Activated T-helper 1 cell treated with anti-CD3 and anti-CD28 coated beads, Interleukin-2, amount 50 U/mL, for 16 hours (primary cell): Measurements from ENCODE around the gene FAM83B.
"Not testable (repeated sequence)": the region's sequence is repeated elsewhere in the genome, so short reads cannot be mapped to it uniquely, and the experiment has no call there.

ENCODE experiments used
- DNase-seq, 2 donors: peaks; one replicate each; pipeline ENCODE4 v3.0.0-alpha.2; 2020; ENCODE audit warnings: low read depth in 1 of 2, low spot score in 1 of 2

FAM83B gene

GRCh38 chr6:54846243-54846856 lies at the start of gene FAM83B:
Gene FAM83B, plus strand, starts transcription at chr6:54846771. Its CDS starts 23,476 bp downstream, at chr6:54870247.
- no peak for DNase-seq

DNA sequence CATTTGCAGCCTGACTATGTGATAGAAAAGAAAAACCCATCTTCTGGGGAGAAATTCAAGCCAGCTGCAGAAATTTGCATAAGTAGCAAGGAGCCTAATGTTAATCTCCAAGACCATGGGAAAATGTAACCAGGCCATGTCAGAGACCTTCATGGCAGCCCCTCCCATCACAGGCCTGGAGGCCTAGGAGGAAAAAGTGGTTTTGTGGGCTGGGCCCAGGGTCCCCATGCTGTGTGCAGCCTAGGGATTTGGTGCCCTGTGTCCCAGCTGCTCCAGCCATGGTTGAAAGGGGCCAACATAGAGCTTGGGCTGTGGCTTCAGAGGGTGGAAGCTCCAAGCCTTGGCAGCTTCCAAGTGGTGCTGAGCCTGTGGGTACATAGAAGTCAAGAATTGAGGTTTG lies 49.7 kb upstream of the FAM83B start:
- DNase-seq, result not testable (repeated sequence)

DNA sequence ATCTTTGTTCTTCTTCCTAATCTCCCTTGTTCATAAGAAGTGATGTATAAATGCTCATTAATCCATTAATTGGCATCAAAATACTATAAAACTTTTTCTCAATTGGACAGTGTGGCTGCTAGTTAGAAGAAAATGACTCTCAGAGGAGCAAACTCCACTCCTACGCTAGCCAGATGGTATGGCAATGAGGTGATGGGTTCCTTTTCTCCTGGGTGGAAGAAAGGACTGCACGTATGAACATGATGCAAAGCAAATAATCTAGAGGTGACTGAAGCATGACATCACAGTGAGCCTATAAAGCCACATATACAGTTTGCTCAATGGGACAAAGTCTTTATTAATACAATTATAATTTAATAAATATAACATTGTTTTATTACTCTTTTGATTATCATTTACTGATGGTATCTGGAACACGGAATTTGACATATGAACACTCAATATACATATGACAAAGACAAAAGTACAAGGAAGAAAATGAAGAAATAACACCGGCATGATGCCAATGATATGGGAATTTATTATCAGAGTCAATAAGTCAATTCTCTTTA lies 46.4 kb upstream of the FAM83B start:
- no peak for DNase-seq

DNA sequence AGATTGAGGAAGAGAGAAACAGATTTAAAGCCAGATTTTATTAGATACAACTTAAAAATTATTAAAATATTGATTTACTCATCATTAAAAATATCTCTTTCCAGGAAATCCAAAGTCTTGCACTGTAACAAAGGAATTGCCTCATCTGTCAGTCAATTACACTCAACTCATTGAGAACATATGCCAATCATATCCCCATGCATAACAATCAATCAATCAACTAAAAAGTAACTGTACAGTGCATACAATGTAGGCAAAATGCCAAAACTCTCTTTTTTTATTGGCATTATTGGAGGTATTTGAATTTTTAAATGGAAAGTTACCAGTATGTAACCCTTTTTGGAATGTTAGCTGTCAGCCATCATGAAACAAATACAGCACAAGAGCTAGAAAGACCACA lies 45.3 kb upstream of the FAM83B start:
- no peak for DNase-seq

DNA sequence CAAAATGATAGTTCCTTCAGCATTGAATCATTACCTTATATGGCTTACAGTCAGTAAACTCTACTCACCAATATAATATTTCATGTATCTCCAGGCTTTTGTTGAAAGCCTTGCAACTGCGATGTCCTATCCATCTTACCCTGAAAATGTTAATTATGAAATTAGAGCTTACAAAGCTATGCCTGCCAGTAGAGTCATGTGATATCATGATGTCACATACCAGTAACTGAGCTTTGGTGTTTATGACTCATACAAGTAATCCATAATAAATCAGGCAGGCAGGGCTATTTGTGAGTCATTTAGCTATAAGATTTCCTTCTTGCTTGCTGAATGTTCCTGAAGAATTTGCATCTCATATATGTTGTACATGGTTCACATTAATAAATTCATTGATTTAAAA lies 44.9 kb upstream of the FAM83B start:
- no peak for DNase-seq

DNA sequence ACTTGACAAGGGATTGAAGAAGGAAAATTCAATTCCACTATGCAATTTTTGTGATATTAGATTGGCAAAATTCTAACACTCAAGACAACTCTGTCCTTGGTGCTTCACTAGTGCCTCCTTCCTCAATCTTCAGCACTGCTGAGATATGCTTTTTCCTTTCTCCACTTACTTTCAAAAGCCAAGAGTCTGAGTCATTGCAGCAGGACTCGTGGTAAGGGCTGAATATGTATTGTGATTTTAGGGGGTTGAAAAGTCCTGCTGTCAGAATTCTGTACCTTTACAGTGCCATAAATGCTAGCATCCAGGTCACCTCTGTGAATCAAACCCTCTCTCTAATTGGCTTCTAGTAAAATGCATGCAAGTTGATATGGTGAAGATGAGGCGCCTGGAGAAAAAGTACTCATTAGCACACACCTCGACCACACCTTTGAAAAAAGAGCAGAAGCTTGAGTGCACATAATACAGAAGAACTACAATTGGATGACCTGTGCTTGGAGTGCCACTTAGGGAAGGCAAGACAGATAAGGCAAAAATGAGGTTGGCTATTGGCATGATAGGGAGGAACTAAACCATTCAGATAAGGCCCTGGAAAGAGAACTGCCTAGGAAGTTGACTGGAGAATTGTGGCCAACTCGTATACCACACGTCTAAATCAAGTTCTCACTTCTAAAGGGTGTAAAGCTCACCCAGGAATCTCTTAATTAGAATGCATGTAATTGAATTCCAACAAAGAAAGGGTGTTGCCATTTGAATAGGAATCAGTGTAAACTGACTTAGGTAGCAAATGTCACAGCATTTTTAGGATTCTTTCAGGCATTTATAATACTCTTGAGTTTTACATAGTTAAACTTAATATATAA lies 43.6 kb upstream of the FAM83B start:
- DNase-seq, result no peak

GRCh38 chr6:54805077-54805476 lies 41.5 kb upstream of the FAM83B start:
- DNase-seq, result no peak

DNA sequence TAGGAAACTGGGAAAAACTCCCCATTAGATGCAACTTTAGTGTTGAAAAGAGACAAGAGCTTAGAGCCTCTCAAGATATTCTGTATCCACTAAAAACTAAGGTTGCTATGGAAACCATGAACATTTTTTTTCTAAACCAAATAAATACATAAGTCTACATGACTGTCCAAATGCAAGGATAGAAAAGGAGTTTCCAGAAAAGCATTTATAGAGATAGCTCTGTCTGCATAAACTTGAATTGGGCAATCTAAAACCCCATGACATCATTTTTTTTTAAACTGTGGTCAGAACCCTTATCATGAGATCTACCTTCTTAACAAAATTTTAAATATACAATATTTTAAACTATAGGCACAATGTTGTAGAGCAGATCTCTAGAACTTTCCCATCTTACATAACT lies 36.4 kb upstream of the FAM83B start:
- no peak for DNase-seq

GRCh38 chr6:54813892-54814291 lies 32.7 kb upstream of the FAM83B start:
- no peak for DNase-seq

DNA sequence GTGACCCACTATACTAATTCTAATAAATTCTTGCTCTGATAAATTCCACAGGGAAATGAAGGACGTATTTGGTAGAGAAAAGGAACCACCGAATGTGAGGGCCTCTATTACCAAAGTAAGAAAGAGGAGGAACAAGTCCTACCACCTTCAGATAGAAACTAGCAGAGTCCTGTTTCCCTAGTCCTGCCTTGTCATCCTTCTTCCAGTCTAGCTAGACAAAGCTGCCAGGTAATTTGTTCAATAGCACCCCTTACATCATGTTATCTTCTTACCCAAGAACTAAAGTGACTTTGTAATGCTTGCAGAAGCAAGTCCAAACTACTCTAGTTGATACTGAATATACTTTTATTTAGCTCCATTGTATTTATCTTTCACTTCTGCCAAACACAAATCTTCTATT lies 29.3 kb upstream of the FAM83B start:
- DNase-seq, result no peak

DNA sequence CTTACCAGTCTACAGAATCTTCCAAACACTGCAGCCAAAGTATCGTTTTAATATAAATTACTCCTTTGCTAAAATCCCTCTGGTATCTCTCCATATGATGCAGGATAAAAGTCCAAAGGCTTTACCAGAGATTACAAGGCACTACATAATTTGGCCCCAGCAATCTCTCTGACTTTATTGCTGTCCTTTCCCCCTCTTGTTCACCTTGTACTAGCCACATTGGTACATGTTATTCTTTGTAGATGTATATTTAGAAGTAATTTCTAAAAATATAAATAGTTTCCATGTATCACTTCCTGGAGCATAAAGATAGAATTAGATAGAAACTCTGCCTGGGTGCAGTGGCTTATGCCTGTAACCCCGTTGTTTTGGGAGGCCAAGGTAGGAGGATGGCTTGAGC lies 28.7 kb upstream of the FAM83B start:
- no peak for DNase-seq

DNA sequence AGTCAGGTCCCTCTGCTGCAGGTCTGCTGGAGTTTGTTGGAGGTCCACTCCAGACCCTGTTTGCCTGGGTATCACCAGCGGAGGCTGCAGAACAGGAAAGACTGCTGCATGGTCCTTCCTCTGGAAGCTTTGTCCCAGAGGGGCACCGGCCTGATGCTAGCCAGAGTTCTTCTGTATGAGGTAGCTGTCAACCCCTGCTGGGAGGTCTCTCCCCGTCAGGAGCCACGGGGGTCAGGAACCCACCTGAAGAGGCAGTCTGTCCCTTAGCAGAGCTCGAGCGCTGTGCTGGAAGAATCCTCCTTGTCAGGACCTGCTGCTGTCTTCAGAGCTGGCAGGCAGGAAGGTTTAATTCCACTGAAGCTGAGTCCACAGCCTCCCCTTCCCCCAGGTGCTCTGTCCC lies 22.3 kb upstream of the FAM83B start:
- not testable (repeated sequence) for DNase-seq

- DNase-seq, result no peak
Observed at GRCh38 chr6:54827010-54827409, 19.6 kb upstream of the FAM83B start.

DNA sequence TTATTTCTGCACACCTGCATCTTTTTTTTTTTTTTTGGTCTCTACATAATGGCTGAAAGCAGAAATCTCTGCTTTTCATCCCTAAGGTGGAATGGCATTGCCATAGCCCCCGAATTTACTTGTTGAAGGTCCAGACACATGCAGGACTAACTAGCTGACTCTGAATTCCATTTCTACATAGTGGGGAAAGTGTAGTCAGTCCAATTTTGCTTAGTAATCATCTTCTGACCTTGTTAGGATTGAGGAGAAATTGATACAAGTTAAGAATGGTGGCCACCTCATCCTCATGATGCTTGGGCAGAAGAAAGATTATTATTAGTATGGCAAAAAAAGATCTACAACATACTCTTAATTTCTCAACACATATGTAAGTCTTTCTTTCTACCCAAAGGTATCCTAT lies 16.4 kb upstream of the FAM83B start:
- DNase-seq, result no peak

DNA sequence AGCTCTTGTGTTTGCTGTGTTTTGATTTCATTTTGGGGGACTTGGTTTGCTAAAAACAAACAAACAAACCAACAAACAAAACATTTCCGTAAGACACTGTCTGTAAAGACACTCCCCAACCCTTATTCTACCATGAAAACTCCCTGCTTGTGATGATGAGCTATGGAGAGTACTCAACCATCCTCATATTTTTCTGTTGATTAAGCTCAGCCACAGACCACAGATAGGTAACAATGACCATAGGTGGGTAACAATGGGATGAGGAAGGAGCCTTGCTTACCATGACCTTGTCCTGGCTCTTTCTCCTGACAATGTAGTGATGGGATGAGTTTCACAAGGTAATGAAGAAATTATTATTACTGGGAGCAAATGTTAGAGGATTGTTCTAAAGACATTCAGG lies 11.4 kb upstream of the FAM83B start:
- no peak for DNase-seq

DNA sequence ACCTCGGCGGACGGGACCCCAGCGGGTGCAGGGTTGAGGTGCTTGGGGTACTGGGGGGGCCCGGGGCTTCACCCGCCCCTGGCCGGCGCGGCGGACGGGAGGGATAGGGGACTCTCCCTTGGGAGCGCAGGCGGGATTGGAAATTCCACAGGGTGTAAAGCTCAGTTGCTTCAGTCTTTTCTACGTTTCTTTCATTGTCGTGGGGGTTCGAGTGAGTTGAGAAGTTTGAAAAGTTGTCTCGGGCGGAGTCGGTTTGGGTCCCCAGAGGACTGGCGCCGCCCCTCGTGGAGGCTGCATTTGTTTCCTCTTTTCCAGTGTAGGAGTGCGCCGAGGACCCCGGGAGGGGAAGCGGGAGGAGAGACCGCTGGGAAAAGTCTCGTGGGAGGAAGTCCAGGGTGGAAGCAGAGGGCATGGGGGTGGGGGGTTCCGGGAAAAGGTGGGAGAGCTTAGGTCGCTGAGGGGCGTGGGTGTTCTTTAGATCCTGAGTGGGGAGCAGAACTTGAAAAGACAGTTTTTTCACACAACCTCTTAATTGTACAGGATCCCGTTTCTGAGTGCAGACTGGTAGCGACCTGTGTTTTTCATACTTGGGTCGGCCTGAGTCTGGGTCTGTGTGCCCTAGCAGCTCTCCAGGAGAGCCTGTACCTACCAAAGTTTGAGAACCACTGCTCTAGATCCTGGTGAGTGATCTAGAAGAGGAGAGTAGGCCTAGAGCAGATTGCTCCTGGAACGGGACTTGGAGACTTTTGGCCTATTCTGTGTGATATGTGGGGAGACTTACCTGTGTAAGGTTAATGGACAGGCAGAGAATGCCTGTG lies 495 bp downstream of the FAM83B start:
- DNase-seq, result no peak

GRCh38 chr6:54847799-54848597 lies 1.4 kb downstream of the FAM83B start:
- DNase-seq, result no peak

DNA sequence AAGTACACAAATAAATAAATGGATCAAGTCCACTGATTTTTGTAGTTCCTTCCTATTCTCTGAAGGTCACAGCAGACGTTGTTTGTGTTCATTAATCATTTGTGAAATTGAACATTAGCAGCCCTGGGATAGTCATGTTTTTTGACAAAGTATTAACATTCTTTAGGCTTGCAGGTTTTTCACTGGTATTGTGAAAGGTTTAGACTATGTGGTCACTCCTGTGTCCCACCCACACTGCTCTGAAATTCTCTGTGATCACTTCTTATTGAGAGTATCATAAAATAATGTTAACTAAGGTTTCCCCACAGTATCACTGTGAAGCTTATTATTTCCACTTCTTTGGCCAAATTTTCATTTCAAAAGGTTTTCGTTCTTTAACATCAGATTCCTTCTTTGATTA lies 3.5 kb downstream of the FAM83B start:
- DNase-seq, result no peak

DNA sequence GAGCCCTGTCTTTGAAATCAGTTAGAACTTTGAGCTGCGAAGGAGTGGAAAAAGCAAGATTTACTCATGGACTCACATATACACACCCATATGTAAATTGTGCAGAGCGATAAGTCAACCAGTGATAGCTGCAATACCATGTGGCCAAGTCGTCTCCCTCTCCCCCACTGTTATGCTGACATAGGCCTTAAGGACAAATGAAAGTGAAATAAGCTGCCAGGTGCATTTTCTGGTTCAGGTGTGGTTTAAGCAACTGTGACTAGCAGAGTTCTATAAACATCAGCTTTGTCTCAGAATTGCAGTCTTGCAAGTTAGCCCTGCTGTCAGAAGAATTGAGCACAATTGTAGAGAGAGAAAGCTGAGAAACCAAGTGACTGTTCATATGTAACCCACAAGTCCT lies 9.6 kb downstream of the FAM83B start:
- no peak for DNase-seq

- no peak for DNase-seq
Observed at GRCh38 chr6:54860132-54860531, 13.6 kb downstream of the FAM83B start.

DNA sequence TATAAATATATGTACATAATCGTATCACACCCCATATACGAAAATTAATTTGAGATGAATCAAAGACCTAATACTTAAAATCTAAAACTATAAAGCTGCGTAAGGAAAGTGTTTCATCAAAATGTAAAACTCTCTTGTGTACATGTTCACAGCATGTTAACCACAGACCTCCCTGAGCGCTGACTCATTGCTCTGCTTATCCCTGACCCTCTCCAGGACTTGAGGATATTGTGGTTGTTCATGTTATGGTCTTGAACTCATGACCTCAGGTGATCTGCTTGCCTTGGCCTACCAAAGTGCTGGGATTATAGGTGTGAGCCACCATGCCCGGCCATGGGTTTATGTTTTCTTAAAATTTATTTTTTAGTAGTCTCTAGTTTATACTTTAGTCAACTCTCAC lies 14.2 kb downstream of the FAM83B start:
- DNase-seq, result no peak
